Kidney (tissue), 14 donors: Measurements from ENCODE around the gene GPR183. TPM values are rescaled to one million over a fixed set of nuclear protein-coding genes. Genes with fewer than 3 reads are reported as not detected.

Experiments
- DNase-seq, 5 donors: peaks; one replicate each; pipeline ENCODE4 v3.0.0-alpha.2; 2013 to 2020
- FAIRE-seq: peaks from 2 replicates; lab custom pipeline; 2012; peaks lifted over from hg19 to GRCh38; lab: Jason Lieb, UNC
- H3K27ac ChIP-seq, 2 donors: one replicate each; pipeline ENCODE4 v1.7.0; 2013; ENCODE audit warnings: low read depth in 2 of 2, low read length in 2 of 2, inconsistent platforms in 1 of 2
- H3K27me3 ChIP-seq: one replicate; pipeline ENCODE4 v1.7.1; 2013; ENCODE audit warnings: low read length, inconsistent platforms; ENCODE audit not compliant: control insufficient read depth, insufficient read depth
- H3K36me3 ChIP-seq, 3 donors: one replicate each; pipeline versions ENCODE4 v1.7.0 to v1.7.1; 2013; ENCODE audit warnings: low read length in 3 of 3, control low read depth in 1 of 3, inconsistent platforms in 1 of 3; ENCODE audit not compliant: insufficient read depth in 3 of 3, control insufficient read depth in 2 of 3
- H3K4me1 ChIP-seq, 3 donors: one replicate each; pipeline versions ENCODE4 v1.7.0 to v1.7.1; 2013; ENCODE audit warnings: low read length in 3 of 3, inconsistent platforms in 1 of 3, low read depth in 1 of 3; ENCODE audit not compliant: control insufficient read depth in 2 of 3, insufficient read depth in 2 of 3
- H3K4me3 ChIP-seq, 3 donors: one replicate each; pipeline versions ENCODE4 v1.7.0 to v1.8.1; 2013; ENCODE audit warnings: low read length in 3 of 3, control low read depth in 1 of 3, inconsistent platforms in 1 of 3
- H3K9ac ChIP-seq, 3 donors: one replicate each; pipeline versions ENCODE4 v1.7.0 to v1.7.1; 2013; ENCODE audit warnings: low read length in 3 of 3, control low read depth in 1 of 3, inconsistent platforms in 1 of 3
- H3K9me3 ChIP-seq, 3 donors: one replicate each; pipeline versions ENCODE4 v1.7.0 to v1.7.1; 2013; ENCODE audit warnings: low read length in 3 of 3, control low read depth in 1 of 3, inconsistent platforms in 1 of 3; ENCODE audit not compliant: control insufficient read depth in 2 of 3, insufficient read depth in 1 of 3
- intact Hi-C: fragments of 100-400 bp; cut with DNase I; formaldehyde crosslinking; loops from one replicate; pipeline ENCODE4 v1.11.1; 2022
- polyA plus RNA-seq: library from polyadenylated mRNA; stranded (reverse); fragments of 350-450 nt; fragmentation: Illumina TruSeq; extraction: RNeasy Lipid Tissue Mini Kit (QIAGEN cat#74804); gene quantifications from one replicate; pipeline ENCODE4 v1.2.3, GENCODE V29; 2014; ENCODE audit warnings: low read depth, low replicate concordance; ENCODE audit not compliant: insufficient read depth
- total RNA-seq: library from RNA; stranded (reverse); fragmentation: NEBNext Ultra II Directional; extraction: Animal tissue kit (Norgen Biotek cat#: 25700); gene quantifications from one replicate; pipeline ENCODE4 v1.2.1, GENCODE V29; 2021
- TF ChIP-seq, protein P1 (sequence below): IDR thresholded peaks from 3 replicates; pipeline ENCODE4 v1.5.1; 2012; ENCODE audit warnings: mild to moderate bottlenecking, moderate library complexity, borderline replicate concordance; ENCODE audit not compliant: insufficient read depth; ENCODE audit errors: extremely low read depth
- donor health status: control.
- donor health status: control.
- donor health status: control.
- donor health status: control.
- donor health status: control.
- donor health status: DM: yes; HTN: yes; CAD: no.
- donor health status: Normal renal cell carcinoma (clear cell type).

GPR183 gene
- total and polyA plus RNA-seq, 2 donors from 2014 or later, result 1.7 to 11.8 TPM

DNA sequence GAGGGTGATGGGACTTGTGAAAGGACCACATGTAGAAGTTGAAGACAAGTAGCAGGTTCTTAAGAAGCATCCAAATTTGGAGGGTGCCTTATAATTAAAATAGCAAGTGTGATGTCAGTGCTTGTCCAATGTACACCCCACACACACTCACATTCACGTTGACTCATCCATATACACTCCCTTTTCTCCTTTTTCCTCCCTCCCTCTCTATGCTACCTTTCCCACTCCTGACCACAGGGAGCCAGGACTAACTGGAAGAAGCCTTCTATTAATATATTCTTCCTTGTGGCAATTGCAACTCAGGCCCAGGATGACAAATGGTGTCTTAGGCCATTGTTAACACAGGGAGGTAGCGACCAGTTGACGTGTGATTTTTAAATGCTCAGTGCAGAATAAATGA, 16.3 kb upstream of the GPR183 start:
- H3K4me1 ChIP-seq, result no peaks in the 10 kb centered on the region
- no peak overlapping the region for H3K27ac ChIP-seq
- no peaks in the 10 kb centered on the region for H3K27me3 ChIP-seq
- H3K9ac ChIP-seq, result no peak overlapping the region
- no peak overlapping the region for H3K4me3 ChIP-seq
- intact Hi-C loops, result no loop called here
- peaks cover 0 to 4% (median 4%) of the 10 kb centered on the region in 3 donors for H3K36me3 ChIP-seq
- no peaks in the 10 kb centered on the region for H3K9me3 ChIP-seq
- TF ChIP-seq, protein P1, sequence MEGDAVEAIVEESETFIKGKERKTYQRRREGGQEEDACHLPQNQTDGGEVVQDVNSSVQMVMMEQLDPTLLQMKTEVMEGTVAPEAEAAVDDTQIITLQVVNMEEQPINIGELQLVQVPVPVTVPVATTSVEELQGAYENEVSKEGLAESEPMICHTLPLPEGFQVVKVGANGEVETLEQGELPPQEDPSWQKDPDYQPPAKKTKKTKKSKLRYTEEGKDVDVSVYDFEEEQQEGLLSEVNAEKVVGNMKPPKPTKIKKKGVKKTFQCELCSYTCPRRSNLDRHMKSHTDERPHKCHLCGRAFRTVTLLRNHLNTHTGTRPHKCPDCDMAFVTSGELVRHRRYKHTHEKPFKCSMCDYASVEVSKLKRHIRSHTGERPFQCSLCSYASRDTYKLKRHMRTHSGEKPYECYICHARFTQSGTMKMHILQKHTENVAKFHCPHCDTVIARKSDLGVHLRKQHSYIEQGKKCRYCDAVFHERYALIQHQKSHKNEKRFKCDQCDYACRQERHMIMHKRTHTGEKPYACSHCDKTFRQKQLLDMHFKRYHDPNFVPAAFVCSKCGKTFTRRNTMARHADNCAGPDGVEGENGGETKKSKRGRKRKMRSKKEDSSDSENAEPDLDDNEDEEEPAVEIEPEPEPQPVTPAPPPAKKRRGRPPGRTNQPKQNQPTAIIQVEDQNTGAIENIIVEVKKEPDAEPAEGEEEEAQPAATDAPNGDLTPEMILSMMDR, result no peak
- no peak for FAIRE-seq
- no peak for DNase-seq

DNA sequence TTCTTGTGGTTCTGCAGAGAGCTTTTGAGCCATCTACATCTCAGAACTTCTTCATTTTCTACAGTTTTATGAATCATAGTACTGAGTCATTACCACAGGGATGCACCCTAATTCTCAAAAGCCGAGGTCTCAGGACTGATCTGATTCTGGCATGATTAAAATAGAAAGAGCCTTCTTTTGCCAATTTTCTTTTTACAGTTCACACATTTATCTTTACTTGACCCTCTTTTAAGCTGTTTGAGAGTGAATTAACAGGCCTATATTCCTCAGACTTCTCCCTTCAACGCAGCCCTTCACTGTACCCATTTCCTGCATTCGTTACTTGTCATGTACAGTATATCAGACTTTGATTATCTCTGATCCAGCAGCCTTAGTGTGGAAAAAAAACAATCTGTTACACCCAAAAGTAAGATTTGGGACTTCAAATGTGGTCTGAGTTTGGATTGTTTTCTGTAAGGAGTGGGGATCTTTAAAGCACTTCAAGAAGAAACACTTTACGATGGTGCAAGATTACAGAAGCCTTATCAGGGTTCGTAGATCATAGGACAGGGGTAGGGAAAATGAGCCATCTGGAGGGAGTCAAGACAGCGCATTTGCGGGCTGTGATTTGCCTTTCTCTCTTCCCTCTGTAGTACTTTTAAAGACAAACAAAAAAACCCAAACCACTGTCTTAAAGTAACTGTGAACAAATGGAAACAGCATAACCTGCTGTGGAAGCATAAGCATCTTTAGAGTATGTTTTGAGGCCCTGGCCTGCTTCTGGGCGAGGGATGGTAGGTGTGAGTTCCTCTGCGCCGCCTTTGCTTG, 15.3 kb upstream of the GPR183 start:
- H3K36me3 ChIP-seq, result peaks cover 0 to 4% (median 4%) of the 10 kb centered on the region in 3 donors
- intact Hi-C loops, result no loop called here
- no peak for FAIRE-seq
- H3K9me3 ChIP-seq, result no peaks in the 10 kb centered on the region
- no peak overlapping the region for H3K27ac ChIP-seq
- H3K27me3 ChIP-seq, result no peaks in the 10 kb centered on the region
- H3K9ac ChIP-seq, result no peak overlapping the region
- H3K4me3 ChIP-seq, result no peak overlapping the region
- TF ChIP-seq, protein P1, result no peak
- DNase-seq, result no peak
- H3K4me1 ChIP-seq, result no peaks in the 10 kb centered on the region

DNA sequence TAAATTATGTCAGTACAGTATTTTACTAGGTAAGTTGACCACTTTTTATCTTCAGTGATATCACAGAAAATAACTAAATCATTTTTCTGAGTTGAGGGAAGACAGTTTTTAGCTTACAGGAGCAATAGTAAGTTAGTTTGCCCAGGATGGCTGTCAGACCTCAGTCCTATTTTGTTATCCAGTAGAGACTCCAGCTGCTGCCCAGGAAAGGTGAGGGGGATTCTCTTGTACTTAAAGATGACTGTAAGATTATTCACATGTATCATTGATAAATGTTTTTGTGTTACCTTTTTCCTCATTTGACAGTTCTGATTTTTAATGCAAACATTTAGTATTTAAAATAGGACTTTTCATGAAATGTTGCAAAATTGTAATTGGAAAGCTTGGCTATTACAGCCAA, 14.5 kb upstream of the GPR183 start:
- Histone ChIP-seq H3K27me3 (no peaks in the 10 kb centered on the region), H3K36me3 (peaks cover 0 to 4% (median 1%) of the 10 kb centered on the region in 3 donors), H3K27ac (no peak overlapping the region), H3K9ac (no peak overlapping the region), H3K4me1 (no peaks in the 10 kb centered on the region), H3K9me3 (no peaks in the 10 kb centered on the region), H3K4me3 (no peak overlapping the region)
- TF ChIP-seq, protein P1, result no peak
- intact Hi-C loops, result no loop called here
- DNase-seq, result no peak
- FAIRE-seq, result peak; percentile 29
